Central memory CD8-positive, alpha-beta T cell (primary cell): ENCODE results near the gene LAMC2.

Source experiments
- ATAC-seq: fragments of 150-1000 bp; cut with Tn5 transposase; replicated peaks from 2 replicates; pipeline ENCODE4 v1.10.0; 2022; ENCODE audit warnings: mild to moderate bottlenecking, moderate FRiP score, moderate number of reproducible peaks; ENCODE audit not compliant: poor library complexity, severe bottlenecking; ENCODE audit errors: extremely low read depth
- DNase-seq, 2 donors: peaks; one replicate each; pipeline ENCODE4 v3.0.0; 2021; ENCODE audit warnings: low spot score in 2 of 2
- H3K27ac Mint-ChIP-seq: one replicate; pipeline ENCODE4 v1.8.0; 2022; ENCODE audit warnings: low read depth, mild to moderate bottlenecking, moderate library complexity, mixed read lengths
- H3K27me3 Mint-ChIP-seq: one replicate; pipeline ENCODE4 v1.8.0; 2022; ENCODE audit warnings: mixed read lengths
- H3K36me3 Mint-ChIP-seq: one replicate; pipeline ENCODE4 v1.8.0; 2022; ENCODE audit warnings: mild to moderate bottlenecking, moderate library complexity, mixed read lengths; ENCODE audit not compliant: insufficient read depth
- H3K4me1 Mint-ChIP-seq: one replicate; pipeline ENCODE4 v1.8.0; 2022; ENCODE audit warnings: mixed read lengths
- H3K4me3 Mint-ChIP-seq: one replicate; pipeline ENCODE4 v1.8.0; 2022; ENCODE audit warnings: mild to moderate bottlenecking, moderate library complexity, mixed read lengths
- H3K9me3 Mint-ChIP-seq: one replicate; pipeline ENCODE4 v1.8.0; 2022; ENCODE audit warnings: mixed read lengths

LAMC2 gene

GRCh38 chr1:183179033-183179432 lies 7.0 kb upstream of the LAMC2 start:
- Mint-ChIP-seq H3K27ac (no peak overlapping the region), H3K4me1 (no peaks in the 10 kb centered on the region)

GRCh38 chr1:183180218-183180617 lies 5.8 kb upstream of the LAMC2 start:
- ATAC-seq (no peak), DNase-seq (no peak)
- Mint-ChIP-seq H3K4me1 (no peaks in the 10 kb centered on the region), H3K36me3 (peaks cover 2% of the 10 kb centered on the region), H3K9me3 (no peaks in the 10 kb centered on the region), H3K27me3 (no peaks in the 10 kb centered on the region), H3K4me3 (no peak overlapping the region), H3K27ac (no peak overlapping the region)

More at GRCh38 chr1:183179033-183179432, 7.0 kb upstream of the LAMC2 start:
- H3K9me3 Mint-ChIP-seq: no peaks in the 10 kb centered on the region
- no peak overlapping the region for H3K4me3 Mint-ChIP-seq
- DNase-seq (no peak), ATAC-seq (no peak)
- no peaks in the 10 kb centered on the region for H3K36me3 Mint-ChIP-seq
- no peaks in the 10 kb centered on the region for H3K27me3 Mint-ChIP-seq

GRCh38 chr1:183180634-183181056 lies 5.4 kb upstream of the LAMC2 start:
- H3K4me1 Mint-ChIP-seq: no peaks in the 10 kb centered on the region
- ATAC-seq (no peak), DNase-seq (no peak)
- no peak overlapping the region for H3K4me3 Mint-ChIP-seq
- peaks cover 4% of the 10 kb centered on the region for H3K27me3 Mint-ChIP-seq
- H3K27ac Mint-ChIP-seq: no peak overlapping the region
- H3K36me3 Mint-ChIP-seq: peaks cover 2% of the 10 kb centered on the region
- H3K9me3 Mint-ChIP-seq: no peaks in the 10 kb centered on the region

- Mint-ChIP-seq H3K9me3 (no peaks in the 10 kb centered on the region), H3K27ac (no peak overlapping the region), H3K27me3 (peaks cover 45% of the 10 kb centered on the region), H3K4me3 (no peak overlapping the region), H3K36me3 (peaks cover 2% of the 10 kb centered on the region), H3K4me1 (no peaks in the 10 kb centered on the region)
- DNase-seq: no peak
- ATAC-seq: no peak
Observed at GRCh38 chr1:183186841-183187240, 777 bp downstream of the LAMC2 start.

- DNase-seq (no peak), ATAC-seq (no peak)
- Mint-ChIP-seq H3K4me1 (no peaks in the 10 kb centered on the region), H3K27me3 (peaks cover 45% of the 10 kb centered on the region), H3K9me3 (no peaks in the 10 kb centered on the region), H3K4me3 (no peak overlapping the region), H3K36me3 (peaks cover 2% of the 10 kb centered on the region), H3K27ac (no peak overlapping the region)
Observed at GRCh38 chr1:183188240-183188639, 2.2 kb downstream of the LAMC2 start.

GRCh38 chr1:183191833-183192232 lies 5.8 kb downstream of the LAMC2 start:
- Mint-ChIP-seq H3K4me1 (peaks cover 8% of the 10 kb centered on the region), H3K36me3 (no peaks in the 10 kb centered on the region), H3K4me3 (no peak overlapping the region), H3K27ac (no peak overlapping the region), H3K9me3 (no peaks in the 10 kb centered on the region), H3K27me3 (peaks cover 36% of the 10 kb centered on the region)
- no peak for ATAC-seq
- DNase-seq: no peak

- no peaks in the 10 kb centered on the region for H3K36me3 Mint-ChIP-seq
- no peak for ATAC-seq
- no peaks in the 10 kb centered on the region for H3K9me3 Mint-ChIP-seq
- H3K4me3 Mint-ChIP-seq: no peak overlapping the region
- no peak for DNase-seq
- peaks cover 43% of the 10 kb centered on the region for H3K27me3 Mint-ChIP-seq
- no peak overlapping the region for H3K27ac Mint-ChIP-seq
- H3K4me1 Mint-ChIP-seq: peaks cover 8% of the 10 kb centered on the region
Observed at GRCh38 chr1:183193963-183194525, 8.0 kb downstream of the LAMC2 start.

GRCh38 chr1:183194527-183195141 lies 8.6 kb downstream of the LAMC2 start:
- Mint-ChIP-seq H3K27me3 (peaks cover 43% of the 10 kb centered on the region), H3K9me3 (no peaks in the 10 kb centered on the region), H3K4me1 (peaks cover 8% of the 10 kb centered on the region), H3K36me3 (no peaks in the 10 kb centered on the region), H3K4me3 (no peak overlapping the region), H3K27ac (no peak overlapping the region)
- peak; percentile 36 for ATAC-seq
- no peak for DNase-seq

GRCh38 chr1:183195142-183195574 lies 9.1 kb downstream of the LAMC2 start:
- Mint-ChIP-seq H3K9me3 (no peaks in the 10 kb centered on the region), H3K36me3 (no peaks in the 10 kb centered on the region), H3K4me3 (no peak overlapping the region), H3K4me1 (peaks cover 8% of the 10 kb centered on the region), H3K27ac (no peak overlapping the region), H3K27me3 (peaks cover 43% of the 10 kb centered on the region)
- ATAC-seq (no peak), DNase-seq (no peak)

- peaks cover 52% of the 10 kb centered on the region for H3K27me3 Mint-ChIP-seq
- no peaks in the 10 kb centered on the region for H3K36me3 Mint-ChIP-seq
- no peak overlapping the region for H3K4me3 Mint-ChIP-seq
- H3K9me3 Mint-ChIP-seq: no peaks in the 10 kb centered on the region
- H3K27ac Mint-ChIP-seq: no peak overlapping the region
- H3K4me1 Mint-ChIP-seq: peaks cover 8% of the 10 kb centered on the region
- ATAC-seq: no peak
- DNase-seq: no peak
Observed at GRCh38 chr1:183197762-183198161, 11.7 kb downstream of the LAMC2 start.

GRCh38 chr1:183198463-183198862 lies 12.4 kb downstream of the LAMC2 start:
- no peaks in the 10 kb centered on the region for H3K9me3 Mint-ChIP-seq
- no peak for DNase-seq
- H3K4me3 Mint-ChIP-seq: no peak overlapping the region
- H3K27me3 Mint-ChIP-seq: peaks cover 52% of the 10 kb centered on the region
- H3K4me1 Mint-ChIP-seq: peaks cover 8% of the 10 kb centered on the region
- ATAC-seq: no peak
- no peak overlapping the region for H3K27ac Mint-ChIP-seq
- no peaks in the 10 kb centered on the region for H3K36me3 Mint-ChIP-seq

- no peaks in the 10 kb centered on the region for H3K36me3 Mint-ChIP-seq
- no peaks in the 10 kb centered on the region for H3K9me3 Mint-ChIP-seq
- no peak for DNase-seq
- H3K27me3 Mint-ChIP-seq: peaks cover 52% of the 10 kb centered on the region
- no peak overlapping the region for H3K27ac Mint-ChIP-seq
- ATAC-seq: no peak
- no peak overlapping the region for H3K4me3 Mint-ChIP-seq
- peaks cover 8% of the 10 kb centered on the region for H3K4me1 Mint-ChIP-seq
Observed at GRCh38 chr1:183199304-183199703, 13.2 kb downstream of the LAMC2 start.

- Mint-ChIP-seq H3K4me1 (no peaks in the 10 kb centered on the region), H3K27me3 (peaks cover 52% of the 10 kb centered on the region), H3K9me3 (no peaks in the 10 kb centered on the region), H3K36me3 (no peaks in the 10 kb centered on the region), H3K27ac (no peak overlapping the region), H3K4me3 (no peak overlapping the region)
- ATAC-seq: no peak
- DNase-seq: no peak
Observed at GRCh38 chr1:183200451-183200850, 14.4 kb downstream of the LAMC2 start.
